Osteocyte (in vitro differentiated cells): ENCODE results near the gene LMAN2. TPM values are rescaled to one million over a fixed set of nuclear protein-coding genes. Genes with fewer than 3 reads are reported as not detected.
A peak's percentile ranks its signal among the peaks of the same experiment; 100 is the strongest.

Source experiments
- DNase-seq: peaks from one replicate; pipeline ENCODE4 v3.0.0; 2021; ENCODE audit warnings: mixed read lengths; ENCODE audit not compliant: unreplicated experiment; ENCODE audit errors: extremely low spot score
- H3K27ac Mint-ChIP-seq: one replicate; pipeline ENCODE4 v1.8.0; 2021; ENCODE audit warnings: mild to moderate bottlenecking, mixed read lengths; ENCODE audit not compliant: unreplicated experiment
- H3K27me3 Mint-ChIP-seq: one replicate; pipeline ENCODE4 v1.8.0; 2021; ENCODE audit warnings: mixed read lengths; ENCODE audit not compliant: unreplicated experiment
- H3K36me3 Mint-ChIP-seq: one replicate; pipeline ENCODE4 v1.8.0; 2021; ENCODE audit warnings: mixed read lengths; ENCODE audit not compliant: unreplicated experiment
- H3K4me1 Mint-ChIP-seq: one replicate; pipeline ENCODE4 v1.8.0; 2021; ENCODE audit warnings: mixed read lengths; ENCODE audit not compliant: unreplicated experiment
- H3K4me3 Mint-ChIP-seq: one replicate; pipeline ENCODE4 v1.8.0; 2021; ENCODE audit warnings: mild to moderate bottlenecking, moderate library complexity, mixed read lengths; ENCODE audit not compliant: unreplicated experiment
- H3K9me3 Mint-ChIP-seq: one replicate; pipeline ENCODE4 v1.8.0; 2021; ENCODE audit warnings: mixed read lengths; ENCODE audit not compliant: unreplicated experiment
- CTCF ChIP-seq: fragments of 200-600 bp; sonication (generic); IDR thresholded peaks from 2 replicates; pipeline ENCODE4 v1.5.0; 2021; ENCODE audit warnings: antibody characterized with exemption, mild to moderate bottlenecking, moderate library complexity
- total RNA-seq: library from RNA; stranded (reverse); gene quantifications from 2 replicates; pipeline ENCODE4 v1.2.1, GENCODE V29; 2021

The LMAN2 gene
- total RNA-seq, 1 donor from 2014 or later = 102 TPM

DNA sequence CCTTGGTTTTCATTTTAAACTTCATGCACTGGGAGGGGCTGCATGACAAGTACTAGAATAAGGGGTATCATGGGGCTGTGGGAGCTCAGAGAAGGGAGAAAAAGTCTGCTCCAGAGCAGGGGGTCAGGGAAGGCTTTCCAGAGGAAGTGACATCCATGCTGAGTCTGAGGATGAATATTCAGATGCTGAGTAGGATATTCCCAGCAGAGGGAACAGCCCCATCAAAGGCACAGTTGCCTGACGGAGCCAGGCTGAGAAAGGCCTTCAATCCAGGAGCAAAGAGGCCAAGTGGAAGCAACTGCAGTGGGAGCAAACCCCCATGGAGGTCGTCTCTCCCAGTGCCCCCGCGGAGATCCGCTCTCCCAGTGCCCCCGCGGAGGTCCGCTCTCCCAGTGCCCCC is 44.6 kb upstream of the LMAN2 start:
- Mint-ChIP-seq H3K27ac (no peak overlapping the region), H3K9me3 (no peaks in the 10 kb centered on the region), H3K36me3 (no peaks in the 10 kb centered on the region), H3K4me1 (no peaks in the 10 kb centered on the region), H3K4me3 (no peak overlapping the region), H3K27me3 (peaks cover 4% of the 10 kb centered on the region)
- no peak for TF ChIP-seq CTCF
- no peak for DNase-seq

GRCh38 chr5:177393990-177394389 is 42.5 kb upstream of the LMAN2 start:
- no peaks in the 10 kb centered on the region for H3K9me3 Mint-ChIP-seq
- H3K27me3 Mint-ChIP-seq = peaks cover 4% of the 10 kb centered on the region
- H3K4me3 Mint-ChIP-seq = no peak overlapping the region
- H3K36me3 Mint-ChIP-seq = no peaks in the 10 kb centered on the region
- DNase-seq = no peak
- no peak for TF ChIP-seq CTCF
- peaks cover 15% of the 10 kb centered on the region for H3K4me1 Mint-ChIP-seq
- H3K27ac Mint-ChIP-seq = no peak overlapping the region

- Mint-ChIP-seq H3K4me3 (no peak overlapping the region), H3K36me3 (no peaks in the 10 kb centered on the region), H3K9me3 (no peaks in the 10 kb centered on the region), H3K27me3 (peaks cover 4% of the 10 kb centered on the region), H3K4me1 (peaks cover 20% of the 10 kb centered on the region), H3K27ac (no peak overlapping the region)
- TF ChIP-seq CTCF = no peak
- no peak for DNase-seq
Measured at GRCh38 chr5:177393206-177393765, 41.8 kb upstream of the LMAN2 start.

DNA sequence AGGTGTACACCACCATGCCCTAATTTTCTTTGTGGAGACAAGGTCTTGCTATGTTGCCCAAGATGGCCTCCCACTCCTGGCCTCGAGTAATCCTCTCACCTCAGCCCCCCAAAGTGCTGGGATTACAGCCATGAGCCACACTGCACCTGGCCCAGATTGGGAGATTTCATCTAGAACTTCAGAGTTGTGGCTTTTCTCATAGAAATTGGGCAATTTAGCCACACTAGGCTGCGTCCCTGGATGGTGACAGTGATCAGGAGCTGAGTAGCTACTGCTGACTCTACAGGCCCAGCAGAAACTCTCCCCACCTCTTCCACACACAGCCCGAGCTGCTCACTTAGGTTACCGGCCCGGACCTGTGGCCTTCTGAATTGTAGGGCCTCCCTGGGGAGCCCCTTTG is 41.3 kb upstream of the LMAN2 start:
- Mint-ChIP-seq H3K36me3 (no peaks in the 10 kb centered on the region), H3K9me3 (no peaks in the 10 kb centered on the region), H3K4me1 (peaks cover 20% of the 10 kb centered on the region), H3K27ac (no peak overlapping the region), H3K27me3 (peaks cover 4% of the 10 kb centered on the region), H3K4me3 (no peak overlapping the region)
- TF ChIP-seq CTCF = no peak
- DNase-seq = no peak

DNA sequence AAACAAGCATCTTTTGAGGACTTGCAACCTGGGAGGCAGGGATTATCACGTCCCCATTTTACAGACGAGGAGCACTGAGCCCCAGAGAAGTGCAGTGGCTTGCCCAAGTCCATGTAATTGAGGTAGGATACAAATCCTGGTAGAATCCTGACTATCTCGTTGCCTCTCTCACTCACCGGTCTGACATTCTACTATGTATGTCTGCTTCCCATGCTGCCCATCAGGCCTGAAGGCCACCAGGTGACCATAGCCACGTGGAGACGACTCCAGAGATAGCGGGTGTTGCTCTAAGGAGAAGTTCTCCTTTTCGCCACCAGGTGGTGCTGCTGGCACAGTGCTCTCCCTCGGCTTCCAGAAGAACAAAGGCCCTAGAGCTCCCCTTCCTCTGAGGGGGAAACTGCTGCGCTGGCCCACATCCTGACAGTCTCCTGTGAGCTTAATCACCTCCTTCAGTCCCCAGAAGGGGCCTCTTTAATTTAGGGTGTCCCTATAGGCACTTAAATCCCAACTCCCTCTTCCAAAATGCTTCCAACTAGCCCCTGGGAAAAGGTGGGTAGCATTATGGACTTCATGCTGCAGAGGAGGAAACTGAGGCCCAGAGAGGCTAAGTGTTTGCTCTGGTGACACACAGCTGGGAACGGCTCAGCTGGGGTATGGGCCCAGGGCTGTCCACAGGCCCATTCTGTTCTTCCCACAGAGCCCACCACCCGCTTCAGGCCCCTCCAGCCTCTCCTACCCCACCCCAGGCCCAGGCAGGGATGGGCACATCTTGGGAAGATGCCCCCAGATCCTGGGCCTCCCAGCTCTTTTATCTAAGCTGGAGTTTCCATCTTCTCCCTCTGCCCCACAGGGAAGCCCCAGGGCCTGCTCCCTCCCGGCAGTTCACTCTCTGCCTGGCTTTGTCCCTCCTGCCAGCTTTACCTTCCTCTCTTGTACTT is 39.2 kb upstream of the LMAN2 start:
- TF ChIP-seq CTCF = peak; percentile 98
- Mint-ChIP-seq H3K36me3 (no peaks in the 10 kb centered on the region), H3K4me3 (no peak overlapping the region), H3K27me3 (peaks cover 4% of the 10 kb centered on the region), H3K9me3 (no peaks in the 10 kb centered on the region), H3K4me1 (peaks cover 20% of the 10 kb centered on the region), H3K27ac (peak overlapping the region; percentile 61)
- DNase-seq = peak; percentile 94
